Ascending aorta (tissue), 2 donors: Measurements from ENCODE around the gene DEDD. TPM values are rescaled to one million over a fixed set of nuclear protein-coding genes. Genes with fewer than 3 reads are reported as not detected.

Experiments used
- DNase-seq, 2 donors: peaks; one replicate each; pipeline ENCODE4 v3.0.0-alpha.2; 2019; ENCODE audit warnings: low spot score in 2 of 2
- H3K27ac ChIP-seq, 2 donors: fragments of 200-600 bp; sonication (generic); one replicate each; pipeline ENCODE4 v1.5.1; 2016 to 2017; ENCODE audit warnings: mild to moderate bottlenecking in 1 of 2
- H3K27me3 ChIP-seq: fragments of 200-600 bp; sonication (generic); one replicate; pipeline ENCODE4 v1.5.1; 2017
- H3K36me3 ChIP-seq, 2 donors: fragments of 200-600 bp; sonication (generic); one replicate each; pipeline ENCODE4 v1.5.1; 2016
- H3K4me1 ChIP-seq, 2 donors: fragments of 200-600 bp; sonication (generic); one replicate each; pipeline ENCODE4 v1.5.1; 2016 to 2017; ENCODE audit warnings: mild to moderate bottlenecking in 1 of 2
- H3K4me3 ChIP-seq, 2 donors: fragments of 200-600 bp; sonication (generic); one replicate each; pipeline ENCODE4 v1.5.1; 2016 to 2017; ENCODE audit warnings: mild to moderate bottlenecking in 1 of 2
- H3K9me3 ChIP-seq, 2 donors: fragments of 200-600 bp; sonication (generic); one replicate each; pipeline ENCODE4 v1.5.1; 2016
- intact Hi-C: fragments of 100-400 bp; cut with DNase I; formaldehyde crosslinking; loops from one replicate; pipeline ENCODE4 v1.15.1; 2023
- total RNA-seq: library from RNA; depleted of rRNA; stranded (reverse); fragments of >200 nt; gene quantifications from one replicate; pipeline ENCODE4 v1.1.0, GENCODE V29; 2016
- TF ChIP-seq, protein P1 (sequence below), 3 experiments: fragments of 200-600 bp in 2 of 3; fragments of 450-650 bp in 1 of 3; sonication (generic) in 2 of 3; IDR thresholded peaks; one replicate each; pipeline ENCODE4 v1.5.1; 2016 to 2019; ENCODE audit warnings: antibody characterized with exemption in 3 of 3, mild to moderate bottlenecking in 1 of 3, moderate library complexity in 1 of 3

The DEDD gene
- total RNA-seq, 1 donor from 2014 or later, result 27.8 TPM

DNA sequence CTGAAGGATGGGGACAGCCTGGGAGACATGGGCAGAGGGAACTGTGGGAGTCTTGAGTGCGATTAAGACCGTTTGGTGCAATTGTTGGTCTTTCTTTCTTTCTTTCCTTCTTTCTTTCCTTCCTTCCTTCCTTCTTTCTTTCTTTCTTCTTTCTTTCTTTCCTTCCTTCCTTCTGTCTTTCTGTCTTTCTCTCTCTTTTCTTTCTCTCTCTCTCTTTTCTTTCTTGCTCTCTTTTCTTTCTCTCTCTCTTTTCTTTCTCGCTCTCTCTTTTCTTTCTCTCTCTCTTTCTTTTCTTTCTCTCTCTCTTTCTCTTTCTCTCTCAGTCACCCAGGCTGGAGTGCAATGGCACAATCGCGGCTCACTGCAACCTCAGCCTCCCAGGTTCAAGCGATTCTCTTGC, 37.2 kb downstream of the DEDD start:
- Histone ChIP-seq H3K9me3 (no peaks in the 10 kb centered on the region), H3K4me1 (peaks cover 0 to 15% of the 10 kb centered on the region in 2 donors), H3K27ac (no peak overlapping the region), H3K36me3 (no peaks in the 10 kb centered on the region), H3K27me3 (no peaks in the 10 kb centered on the region), H3K4me3 (no peak overlapping the region)
- TF ChIP-seq, protein P1, sequence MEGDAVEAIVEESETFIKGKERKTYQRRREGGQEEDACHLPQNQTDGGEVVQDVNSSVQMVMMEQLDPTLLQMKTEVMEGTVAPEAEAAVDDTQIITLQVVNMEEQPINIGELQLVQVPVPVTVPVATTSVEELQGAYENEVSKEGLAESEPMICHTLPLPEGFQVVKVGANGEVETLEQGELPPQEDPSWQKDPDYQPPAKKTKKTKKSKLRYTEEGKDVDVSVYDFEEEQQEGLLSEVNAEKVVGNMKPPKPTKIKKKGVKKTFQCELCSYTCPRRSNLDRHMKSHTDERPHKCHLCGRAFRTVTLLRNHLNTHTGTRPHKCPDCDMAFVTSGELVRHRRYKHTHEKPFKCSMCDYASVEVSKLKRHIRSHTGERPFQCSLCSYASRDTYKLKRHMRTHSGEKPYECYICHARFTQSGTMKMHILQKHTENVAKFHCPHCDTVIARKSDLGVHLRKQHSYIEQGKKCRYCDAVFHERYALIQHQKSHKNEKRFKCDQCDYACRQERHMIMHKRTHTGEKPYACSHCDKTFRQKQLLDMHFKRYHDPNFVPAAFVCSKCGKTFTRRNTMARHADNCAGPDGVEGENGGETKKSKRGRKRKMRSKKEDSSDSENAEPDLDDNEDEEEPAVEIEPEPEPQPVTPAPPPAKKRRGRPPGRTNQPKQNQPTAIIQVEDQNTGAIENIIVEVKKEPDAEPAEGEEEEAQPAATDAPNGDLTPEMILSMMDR (IDR thresholded peaks at IDR 0.05), result no peak
- DNase-seq, result no peak
- intact Hi-C loops, result loop anchor here (5.0 to 10.0 kb wide), 3 partner anchors 98 to 370 kb away; no protein-coding TSS in a partner anchor

DNA sequence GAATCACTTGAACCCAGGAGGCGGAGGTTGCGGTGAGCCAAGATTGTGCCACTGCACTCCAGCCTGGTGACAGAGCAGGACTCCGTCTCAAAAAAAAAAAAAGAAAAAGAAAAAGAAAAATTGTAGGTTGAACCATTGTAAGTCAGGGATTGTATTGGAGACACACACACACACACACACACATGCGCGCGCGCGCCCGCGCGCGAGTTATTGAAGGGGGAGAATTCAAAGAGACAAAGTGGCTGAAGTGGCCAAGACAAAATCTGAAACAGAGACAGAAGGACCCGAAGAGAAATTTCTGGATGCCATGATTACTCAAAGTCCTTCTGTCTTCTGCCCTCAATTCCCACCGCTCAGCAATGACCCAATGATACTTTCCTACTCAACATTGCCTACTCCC, 38.0 kb downstream of the DEDD start:
- no peak for DNase-seq
- no peaks in the 10 kb centered on the region for H3K27me3 ChIP-seq
- TF ChIP-seq, protein P1 (IDR thresholded peaks at IDR 0.05), result no peak
- no peaks in the 10 kb centered on the region for H3K36me3 ChIP-seq
- intact Hi-C loops, result loop anchor here (10.0 kb wide), 2 partner anchors 260 to 370 kb away; no protein-coding TSS in a partner anchor
- H3K9me3 ChIP-seq, result no peaks in the 10 kb centered on the region
- H3K4me1 ChIP-seq, result peaks cover 0 to 15% of the 10 kb centered on the region in 2 donors
- no peak overlapping the region for H3K4me3 ChIP-seq
- no peak overlapping the region for H3K27ac ChIP-seq

DNA sequence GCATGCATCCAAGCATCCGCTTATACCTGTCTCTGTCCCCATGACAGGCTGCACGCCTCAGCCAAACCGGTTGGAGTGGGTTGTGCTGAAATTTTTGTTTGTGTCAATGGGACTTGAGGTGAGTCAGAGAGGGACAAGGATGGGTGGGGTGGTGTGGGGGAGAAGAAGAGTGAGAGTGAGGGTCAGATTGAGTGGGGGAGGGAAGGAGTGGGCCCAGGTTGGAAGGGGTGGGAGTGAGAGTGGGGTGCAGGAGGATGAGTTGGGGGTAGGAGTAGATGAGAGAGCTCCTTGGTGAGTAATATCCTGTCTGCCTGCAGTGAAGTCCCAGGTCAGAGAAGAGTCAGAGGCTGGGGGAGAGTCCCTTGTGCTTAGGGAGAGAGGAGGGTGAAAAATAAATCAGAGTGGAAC, 39.8 kb downstream of the DEDD start:
- intact Hi-C loops, result loop anchor here (10.0 kb wide), 2 partner anchors 258 to 368 kb away; no protein-coding TSS in a partner anchor
- no peaks in the 10 kb centered on the region for H3K36me3 ChIP-seq
- TF ChIP-seq, protein P1 (IDR thresholded peaks at IDR 0.05), result no peak

DNA sequence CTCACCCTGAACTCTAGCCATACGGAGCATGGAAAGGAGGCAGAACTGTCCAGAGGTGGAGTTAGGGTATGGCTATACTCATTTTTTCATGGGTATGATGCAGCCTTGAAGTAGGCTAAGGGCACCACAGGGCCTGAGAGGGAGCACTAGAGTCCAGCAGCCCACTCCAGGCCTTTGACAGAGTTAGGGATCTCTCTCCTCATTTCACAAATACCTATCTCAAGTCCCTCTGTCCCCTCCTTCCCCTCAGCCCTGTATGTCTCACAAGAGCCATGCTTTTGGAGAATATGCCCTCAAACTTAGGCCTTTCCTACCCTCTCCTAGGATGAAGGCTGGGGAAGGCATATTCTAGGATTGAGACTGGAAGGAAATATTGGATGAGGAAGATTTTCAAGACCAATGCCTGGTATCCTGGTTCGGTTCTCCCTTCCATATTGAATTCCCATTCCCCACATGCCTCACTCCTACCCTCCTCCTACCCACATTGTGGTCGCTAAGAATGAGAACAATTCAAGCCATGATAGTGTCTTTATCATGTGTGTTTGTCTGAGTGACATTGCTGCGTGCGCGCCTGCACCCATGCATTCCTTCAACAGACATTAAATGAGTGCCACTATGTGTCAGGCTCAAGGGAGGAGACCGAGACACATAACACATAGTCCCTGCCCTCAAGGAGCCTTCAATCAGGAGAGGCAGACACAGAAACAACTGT, 40.5 kb downstream of the DEDD start:
- H3K4me3 ChIP-seq, result no peak overlapping the region
- TF ChIP-seq, protein P1 (IDR thresholded peaks at IDR 0.05), result no peak
- H3K9me3 ChIP-seq, result no peaks in the 10 kb centered on the region
- H3K36me3 ChIP-seq, result no peaks in the 10 kb centered on the region
- no peaks in the 10 kb centered on the region for H3K27me3 ChIP-seq
- peak in 1 of 2 donors; percentile 27 for DNase-seq
- intact Hi-C loops, result loop anchor here (10.0 kb wide), 2 partner anchors 257 to 367 kb away; no protein-coding TSS in a partner anchor
- H3K4me1 ChIP-seq, result no peaks in the 10 kb centered on the region
- no peak overlapping the region for H3K27ac ChIP-seq

More for the DNA sequence above, 39.8 kb downstream of the DEDD start:
- DNase-seq, result no peak
- no peak overlapping the region for H3K4me3 ChIP-seq
- peaks cover 0 to 5% of the 10 kb centered on the region in 2 donors for H3K4me1 ChIP-seq
- H3K27me3 ChIP-seq, result no peaks in the 10 kb centered on the region
- H3K9me3 ChIP-seq, result no peaks in the 10 kb centered on the region
- no peak overlapping the region for H3K27ac ChIP-seq

DNA sequence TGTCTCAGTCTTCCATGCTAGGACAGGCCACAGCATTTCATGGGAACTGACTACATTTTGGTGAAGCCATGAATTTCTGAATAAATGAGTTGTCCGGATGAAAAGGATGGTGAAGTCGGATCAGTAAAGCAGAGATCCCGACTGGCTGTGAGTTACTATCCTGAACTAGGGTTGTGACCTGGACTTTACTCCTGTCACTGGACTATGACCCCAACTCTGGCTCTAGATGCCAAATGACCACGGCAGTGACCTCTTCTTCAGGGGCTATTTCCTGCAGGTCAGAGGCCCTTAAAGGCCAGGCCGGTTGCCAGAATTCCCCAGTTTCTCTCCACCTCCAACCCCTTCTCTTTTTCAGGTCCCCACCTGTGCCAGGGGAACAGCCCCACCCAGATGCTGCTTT, 41.4 kb downstream of the DEDD start:
- H3K9me3 ChIP-seq, result no peaks in the 10 kb centered on the region
- no peak overlapping the region for H3K27ac ChIP-seq
- no peak overlapping the region for H3K4me3 ChIP-seq
- no peaks in the 10 kb centered on the region for H3K36me3 ChIP-seq
- intact Hi-C loops, result loop anchor here (10.0 kb wide), 2 partner anchors 256 to 366 kb away; no protein-coding TSS in a partner anchor
- no peak for DNase-seq
- no peaks in the 10 kb centered on the region for H3K4me1 ChIP-seq
- H3K27me3 ChIP-seq, result no peaks in the 10 kb centered on the region
- TF ChIP-seq, protein P1 (IDR thresholded peaks at IDR 0.05), result no peak
